RPMI7951 (cell line): Measurements from ENCODE around the gene SF3B3. TPM values are rescaled to one million over a fixed set of nuclear protein-coding genes. Genes with fewer than 3 reads are reported as not detected.
"Not testable (repeated sequence)": the region's sequence is repeated elsewhere in the genome, so short reads cannot be mapped to it uniquely, and the experiment has no call there.

Experiments used
- DNase-seq: peaks from one replicate; pipeline ENCODE4 v3.0.0-alpha.2; 2012; ENCODE audit warnings: low read depth
- total RNA-seq: library from RNA; depleted of rRNA; stranded (reverse); fragments of >200 nt; shearing (Covaris generic); gene quantifications from 2 replicates; pipeline ENCODE4 v1.2.3, GENCODE V29; 2014; rRNA removed

The SF3B3 gene
- total RNA-seq, 1 experiment from 2014 or later: 218 TPM

DNA sequence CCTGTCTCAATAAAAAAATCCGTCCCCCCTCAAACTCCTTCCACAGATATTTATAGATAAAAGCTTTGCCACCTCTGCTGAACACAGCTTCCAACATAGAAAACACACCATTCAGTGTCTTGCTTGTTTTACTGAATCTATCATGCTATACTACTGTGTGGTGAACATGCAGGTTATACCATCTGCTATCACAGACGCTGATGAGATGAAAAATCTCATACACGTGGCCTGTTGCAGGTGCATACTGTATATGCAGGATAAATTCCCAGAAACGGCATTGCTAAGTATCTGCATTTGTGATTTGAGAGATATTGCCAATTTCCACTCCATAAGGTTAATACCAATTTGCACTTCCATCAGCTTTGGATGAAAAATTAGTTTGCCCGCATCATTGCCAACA, 92.3 kb downstream of the SF3B3 start:
- no peak for DNase-seq

DNA sequence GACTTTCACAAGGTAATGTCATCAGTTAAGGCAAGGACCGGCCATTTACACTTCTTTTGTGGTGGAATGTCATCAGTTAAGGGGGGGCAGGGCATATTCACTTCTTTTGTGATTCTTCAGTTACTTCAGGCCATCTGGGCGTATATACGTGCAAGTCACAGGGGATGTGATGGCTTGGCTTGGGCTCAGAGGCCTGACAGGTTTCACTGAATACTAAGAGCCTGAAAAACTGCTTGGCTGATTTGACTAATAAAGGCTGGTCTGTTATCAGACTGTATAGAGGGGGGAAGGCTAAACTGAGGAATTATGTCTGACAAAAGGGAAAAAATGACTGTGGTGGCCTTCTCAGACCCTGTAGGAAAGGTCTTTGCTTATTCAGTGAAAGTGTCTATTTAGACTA, 98.2 kb downstream of the SF3B3 start:
- DNase-seq: not testable (repeated sequence)

Other genes with a start within 250 kb of the SF3B3 start
- 43.5 and 50.8 TPM in 2 replicates for gene AARS1, start 234.3 kb upstream of the SF3B3 start, total RNA-seq
- gene DDX19B, start 224.6 kb upstream of the SF3B3 start, total RNA-seq: 17.5 and 31.7 TPM in 2 replicates
- gene DDX19A, start 176.9 kb upstream of the SF3B3 start, total RNA-seq: 40.0 and 40.9 TPM in 2 replicates
- 18.5 and 26.6 TPM in 2 replicates for gene ST3GAL2, start 84.7 kb upstream of the SF3B3 start, total RNA-seq
- 3.9 and 6.4 TPM in 2 replicates for gene FCSK, start 69.2 kb upstream of the SF3B3 start, total RNA-seq
- 71.3 and 73.2 TPM in 2 replicates for gene COG4, start 262 bp upstream of the SF3B3 start, total RNA-seq
- gene IL34, start 122.7 kb downstream of the SF3B3 start, total RNA-seq: 0.12 and 0.29 TPM in 2 replicates
- 7.3 and 22.1 TPM in 2 replicates for gene MTSS2, start 162.2 kb downstream of the SF3B3 start, total RNA-seq